Inferior parietal cortex (tissue), 1 donor: ENCODE measurements around the gene STIM1.

Source experiments
- DNase-seq: peaks from one replicate; pipeline ENCODE4 v3.0.0-alpha.2; 2016; ENCODE audit errors: extremely low spot score

STIM1 gene

GRCh38 chr11:3916962-3917361, 61.5 kb downstream of the STIM1 start:
- DNase-seq = no peak

- no peak for DNase-seq
Measured at GRCh38 chr11:3920148-3920852, 64.8 kb downstream of the STIM1 start.

- DNase-seq = no peak
Measured at GRCh38 chr11:3922056-3922455, 66.6 kb downstream of the STIM1 start.

GRCh38 chr11:3925513-3925912, 70.0 kb downstream of the STIM1 start:
- no peak for DNase-seq

GRCh38 chr11:3926458-3927095, 71.1 kb downstream of the STIM1 start:
- DNase-seq = no peak

GRCh38 chr11:3927129-3927796, 71.8 kb downstream of the STIM1 start:
- DNase-seq = no peak

GRCh38 chr11:3929232-3929631, 73.8 kb downstream of the STIM1 start:
- no peak for DNase-seq

GRCh38 chr11:3929649-3930048, 74.2 kb downstream of the STIM1 start:
- DNase-seq = no peak

- no peak for DNase-seq
Measured at GRCh38 chr11:3932698-3933097, 77.2 kb downstream of the STIM1 start.

GRCh38 chr11:3933165-3933628, 77.7 kb downstream of the STIM1 start:
- DNase-seq = no peak

GRCh38 chr11:3934658-3935057, 79.2 kb downstream of the STIM1 start:
- DNase-seq = no peak

- no peak for DNase-seq
Measured at GRCh38 chr11:3936517-3936916, 81.1 kb downstream of the STIM1 start.

- DNase-seq = no peak
Measured at GRCh38 chr11:3939211-3939610, 83.7 kb downstream of the STIM1 start.

- DNase-seq = no peak
Measured at GRCh38 chr11:3939651-3940190, 84.3 kb downstream of the STIM1 start.

- DNase-seq = no peak
Measured at GRCh38 chr11:3942160-3942955, 86.9 kb downstream of the STIM1 start.

- DNase-seq = no peak
Measured at GRCh38 chr11:3942956-3943497, 87.6 kb downstream of the STIM1 start.

GRCh38 chr11:3944198-3944597, 88.7 kb downstream of the STIM1 start:
- no peak for DNase-seq

- DNase-seq = no peak
Measured at GRCh38 chr11:3946455-3947017, 91.1 kb downstream of the STIM1 start.

- no peak for DNase-seq
Measured at GRCh38 chr11:3947061-3947460, 91.6 kb downstream of the STIM1 start.

- no peak for DNase-seq
Measured at GRCh38 chr11:3949125-3949524, 93.7 kb downstream of the STIM1 start.

GRCh38 chr11:3950996-3951660, 95.7 kb downstream of the STIM1 start:
- DNase-seq = no peak
